PC-3 (cell line): ENCODE data around the gene ASPDH.

ENCODE experiments used
- EZH2phosphoT487 ChIP-seq: fragments of 300-600 bp; sonication (generic); IDR thresholded peaks from 2 replicates; pipeline ENCODE4 v1.6.1; 2018; ENCODE audit warnings: mild to moderate bottlenecking, antibody characterized with exemption, low read length, borderline replicate concordance
- TF ChIP-seq, protein P1 (sequence below): fragments of 300-600 bp; sonication (generic); conservative IDR thresholded peaks from 2 replicates; pipeline ENCODE4 v1.5.1; 2017; ENCODE audit warnings: antibody characterized with exemption, low read depth, mild to moderate bottlenecking, low read length

DNA sequence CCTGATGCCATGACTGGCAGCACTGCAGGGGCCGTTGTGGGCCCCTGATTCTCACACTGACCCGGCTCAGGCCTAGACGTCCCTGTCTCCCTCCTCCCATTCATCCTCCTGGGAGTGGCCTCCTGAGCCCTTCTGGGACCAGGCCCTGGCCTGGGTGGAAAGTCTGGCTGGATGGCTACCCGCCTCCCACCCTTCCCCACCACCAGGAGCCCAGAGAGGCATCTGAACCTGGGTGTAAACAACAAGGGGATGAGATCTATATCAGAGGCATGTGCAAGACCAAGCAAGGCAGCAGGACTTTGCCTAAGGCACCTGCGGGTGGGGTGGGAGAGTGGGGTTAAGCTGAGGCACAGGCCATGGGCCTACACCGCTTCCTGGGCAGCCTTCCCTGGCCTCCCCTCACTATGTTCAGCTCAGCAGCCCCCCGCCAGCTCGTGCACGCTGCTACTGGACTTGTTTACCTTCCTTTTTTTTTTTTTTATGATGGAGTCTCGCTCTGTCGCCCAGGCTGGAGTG lies 22.0 kb upstream of the ASPDH start:
- TF ChIP-seq, protein P1, sequence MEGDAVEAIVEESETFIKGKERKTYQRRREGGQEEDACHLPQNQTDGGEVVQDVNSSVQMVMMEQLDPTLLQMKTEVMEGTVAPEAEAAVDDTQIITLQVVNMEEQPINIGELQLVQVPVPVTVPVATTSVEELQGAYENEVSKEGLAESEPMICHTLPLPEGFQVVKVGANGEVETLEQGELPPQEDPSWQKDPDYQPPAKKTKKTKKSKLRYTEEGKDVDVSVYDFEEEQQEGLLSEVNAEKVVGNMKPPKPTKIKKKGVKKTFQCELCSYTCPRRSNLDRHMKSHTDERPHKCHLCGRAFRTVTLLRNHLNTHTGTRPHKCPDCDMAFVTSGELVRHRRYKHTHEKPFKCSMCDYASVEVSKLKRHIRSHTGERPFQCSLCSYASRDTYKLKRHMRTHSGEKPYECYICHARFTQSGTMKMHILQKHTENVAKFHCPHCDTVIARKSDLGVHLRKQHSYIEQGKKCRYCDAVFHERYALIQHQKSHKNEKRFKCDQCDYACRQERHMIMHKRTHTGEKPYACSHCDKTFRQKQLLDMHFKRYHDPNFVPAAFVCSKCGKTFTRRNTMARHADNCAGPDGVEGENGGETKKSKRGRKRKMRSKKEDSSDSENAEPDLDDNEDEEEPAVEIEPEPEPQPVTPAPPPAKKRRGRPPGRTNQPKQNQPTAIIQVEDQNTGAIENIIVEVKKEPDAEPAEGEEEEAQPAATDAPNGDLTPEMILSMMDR = no peak
- no peak for TF ChIP-seq EZH2phosphoT487
